DMS 273 treated with DMSO at 0.1 percent for 48 hours (cell line): ENCODE data around the gene ANKUB1.
A peak's percentile ranks its signal among the peaks of the same experiment; 100 is the strongest.

ENCODE experiments used
- DNase-seq: peaks from one replicate; lab custom pipeline; 2025; lab: John Stamatoyannopoulos, UW

Gene ANKUB1

GRCh38 chr3:149809699-149810098 lies 17.3 kb upstream of the ANKUB1 start:
- no peak for DNase-seq

- DNase-seq: peak; percentile 47
Measured at GRCh38 chr3:149808209-149808829, 16.0 kb upstream of the ANKUB1 start.

GRCh38 chr3:149806171-149806778 lies 13.9 kb upstream of the ANKUB1 start:
- no peak for DNase-seq

- DNase-seq: no peak
Measured at GRCh38 chr3:149801639-149802038, 9.3 kb upstream of the ANKUB1 start.

- no peak for DNase-seq
Measured at GRCh38 chr3:149801195-149801594, 8.8 kb upstream of the ANKUB1 start.

- no peak for DNase-seq
Measured at GRCh38 chr3:149800693-149801092, 8.3 kb upstream of the ANKUB1 start.

- DNase-seq: no peak
Measured at GRCh38 chr3:149796026-149796425, 3.7 kb upstream of the ANKUB1 start.

GRCh38 chr3:149790698-149791097 lies 1.7 kb downstream of the ANKUB1 start:
- no peak for DNase-seq

GRCh38 chr3:149790268-149790667 lies 2.1 kb downstream of the ANKUB1 start:
- DNase-seq: no peak

GRCh38 chr3:149784064-149784704 lies 8.2 kb downstream of the ANKUB1 start:
- DNase-seq: no peak

- DNase-seq: no peak
Measured at GRCh38 chr3:149783576-149783975, 8.8 kb downstream of the ANKUB1 start.

- no peak for DNase-seq
Measured at GRCh38 chr3:149781741-149782140, 10.6 kb downstream of the ANKUB1 start.

- no peak for DNase-seq
Measured at GRCh38 chr3:149781211-149781610, 11.1 kb downstream of the ANKUB1 start.

GRCh38 chr3:149777414-149778214 lies 14.7 kb downstream of the ANKUB1 start:
- DNase-seq: no peak

GRCh38 chr3:149776170-149776569 lies 16.2 kb downstream of the ANKUB1 start:
- DNase-seq: no peak

- DNase-seq: no peak
Measured at GRCh38 chr3:149772861-149773260, 19.5 kb downstream of the ANKUB1 start.

- no peak for DNase-seq
Measured at GRCh38 chr3:149771652-149772271, 20.6 kb downstream of the ANKUB1 start.

- DNase-seq: no peak
Measured at GRCh38 chr3:149770246-149770645, 22.1 kb downstream of the ANKUB1 start.

GRCh38 chr3:149768704-149769103 lies 23.6 kb downstream of the ANKUB1 start:
- no peak for DNase-seq

- no peak for DNase-seq
Measured at GRCh38 chr3:149767720-149768119, 24.6 kb downstream of the ANKUB1 start.

GRCh38 chr3:149765762-149766334 lies 26.5 kb downstream of the ANKUB1 start:
- no peak for DNase-seq

- DNase-seq: no peak
Measured at GRCh38 chr3:149764302-149764701, 28.1 kb downstream of the ANKUB1 start.
